GM12891 (cell line): ENCODE results near the gene IREB2.
"Not testable (repeated sequence)": the region's sequence is repeated elsewhere in the genome, so short reads cannot be mapped to it uniquely, and the experiment has no call there.

ENCODE experiments used
- DNase-seq: peaks from one replicate; pipeline ENCODE4 v3.0.0; 2011; ENCODE audit warnings: low spot score; ENCODE audit not compliant: insufficient read length
- FAIRE-seq: peaks from 2 replicates; lab custom pipeline; 2011; peaks lifted over from hg19 to GRCh38; lab: Jason Lieb, UNC
- PAX5 ChIP-seq: IDR thresholded peaks from 2 replicates; pipeline ENCODE4 v1.6.1; 2011; ENCODE audit warnings: low read length, moderate library complexity, mild to moderate bottlenecking; ENCODE audit not compliant: insufficient read depth, severe bottlenecking
- POLR2A ChIP-seq: IDR thresholded peaks from 2 replicates; pipeline ENCODE4 v1.6.1; 2011; ENCODE audit warnings: low read depth, low read length, control low read depth
- POLR2AphosphoS5 ChIP-seq: IDR thresholded peaks from 2 replicates; pipeline ENCODE4 v1.6.1; 2011; ENCODE audit warnings: low read depth, low read length, control low read depth
- POU2F2 ChIP-seq: IDR thresholded peaks from 2 replicates; pipeline ENCODE4 v1.6.1; 2011; ENCODE audit warnings: low read depth, mild to moderate bottlenecking, control low read depth, low read length, moderate library complexity
- SPI1 ChIP-seq: IDR thresholded peaks from 2 replicates; pipeline ENCODE4 v1.6.1; 2011; ENCODE audit warnings: low read depth, low read length, control low read depth
- TAF1 ChIP-seq: IDR thresholded peaks from 2 replicates; pipeline ENCODE4 v1.6.1; 2011; ENCODE audit warnings: low read depth, low read length, control low read depth

IREB2 gene

DNA sequence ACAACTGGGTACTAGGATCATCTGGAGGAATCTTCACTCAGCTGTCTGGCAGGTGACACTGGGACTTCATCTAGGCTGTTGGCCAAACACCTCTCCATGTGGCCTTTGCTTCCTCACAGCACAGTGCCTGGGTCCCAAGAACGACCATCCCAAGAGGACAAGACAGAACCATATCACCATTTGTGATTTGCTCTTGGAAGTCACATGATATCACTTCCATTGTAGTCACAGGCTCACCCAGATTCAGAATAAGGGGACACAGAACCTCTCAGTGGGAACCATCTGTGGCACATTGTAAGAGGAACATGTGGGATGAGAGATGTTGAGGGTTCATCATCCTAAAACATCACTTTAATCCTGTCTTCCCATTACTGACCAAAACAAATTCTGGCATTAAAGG lies 100.3 kb downstream of the IREB2 start:
- DNase-seq (no peak), FAIRE-seq (no peak)
- TF ChIP-seq SPI1 (no peak), POLR2AphosphoS5 (no peak), POU2F2 (no peak), PAX5 (no peak), POLR2A (no peak), TAF1 (no peak)

DNA sequence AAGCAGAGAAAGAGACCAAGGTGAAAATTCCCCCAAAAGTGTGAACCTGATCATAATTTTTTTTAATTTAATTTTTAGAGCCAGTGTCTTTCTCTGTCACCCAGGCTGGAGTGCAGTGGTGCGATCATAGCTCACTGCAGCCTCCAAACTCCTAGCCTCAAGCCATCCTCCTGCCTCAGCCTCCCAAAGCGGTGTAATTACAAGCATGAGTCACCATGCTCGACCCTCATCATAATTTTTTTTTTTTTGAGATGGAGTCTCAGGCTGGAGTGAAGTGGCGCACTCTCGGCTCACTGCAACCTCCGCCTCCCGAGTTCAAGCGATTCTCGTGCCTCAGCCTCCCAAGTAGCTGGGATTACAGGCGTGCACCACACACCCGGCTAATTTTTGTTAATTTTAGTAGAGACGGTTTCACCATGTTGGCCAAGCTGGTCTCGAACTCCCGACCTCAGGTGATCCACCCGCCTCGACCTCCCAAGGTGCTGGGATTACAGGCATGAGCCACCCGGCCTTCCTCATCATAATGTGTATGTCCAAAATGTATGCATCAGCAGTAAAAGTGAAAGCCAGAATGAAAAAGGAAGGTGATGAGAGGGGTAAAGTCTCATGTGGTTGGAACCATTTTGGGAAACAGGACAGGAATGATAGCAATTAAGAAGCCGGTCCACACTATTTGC lies 101.6 kb downstream of the IREB2 start:
- FAIRE-seq, DNase-seq: not testable (repeated sequence)

GRCh38 chr15:78540141-78540870 lies 102.3 kb downstream of the IREB2 start, which contains the start of gene PSMA4:
Gene PSMA4 (plus strand): TSS chr15:78540444. CDS start chr15:78541928, 1,484 bp downstream.
- FAIRE-seq: peak; percentile 93

DNA sequence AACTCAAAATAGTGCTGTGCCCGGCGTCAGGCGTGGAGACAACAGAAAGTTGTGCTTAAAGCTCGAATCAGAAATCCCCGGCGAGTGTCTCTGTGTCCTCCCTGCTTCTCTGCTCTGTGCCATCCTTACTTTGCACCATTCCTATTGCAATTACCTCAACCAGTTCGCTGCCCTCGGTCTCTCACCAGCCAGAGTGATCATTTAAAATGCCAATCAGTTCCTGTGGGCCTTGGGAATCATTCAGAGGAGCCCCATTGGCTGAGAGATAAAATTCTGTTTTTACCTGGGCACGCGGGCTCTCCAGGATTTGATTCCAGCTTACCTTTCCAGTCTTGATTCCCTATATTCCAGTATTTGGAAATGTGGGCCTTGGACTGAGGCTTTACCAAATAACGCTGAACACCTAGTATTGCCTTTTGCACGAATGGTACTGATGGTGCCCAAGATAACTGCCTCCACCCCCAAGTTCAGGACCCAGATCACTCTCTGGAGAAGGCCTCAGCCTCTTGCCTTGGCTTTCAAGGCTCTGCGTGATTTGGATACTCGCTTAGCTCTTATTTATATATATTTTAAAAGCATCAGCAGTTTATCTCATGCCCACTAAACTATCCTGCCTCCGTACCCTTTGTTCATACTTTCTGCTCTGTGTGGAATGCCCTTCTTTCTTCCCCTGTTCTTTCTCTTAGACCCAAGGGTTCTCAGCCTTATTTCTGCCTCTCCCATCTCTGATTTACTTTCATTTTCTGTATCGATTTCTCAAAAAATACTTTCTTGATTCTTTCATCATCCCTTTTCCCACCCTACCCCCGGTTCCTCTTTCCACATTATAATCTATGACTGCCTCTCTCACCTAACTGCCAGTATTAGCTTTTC lies 103.1 kb downstream of the IREB2 start:
- DNase-seq: no peak
- TF ChIP-seq SPI1: peak; percentile 55
- no peak for TF ChIP-seq POLR2A
- no peak for FAIRE-seq

More at GRCh38 chr15:78540141-78540870, 102.3 kb downstream of the IREB2 start, which contains the start of gene PSMA4:
- TF ChIP-seq POLR2AphosphoS5: peak; percentile 83
- peak; percentile 91 for TF ChIP-seq POLR2A
- TF ChIP-seq SPI1: no peak
- peak; percentile 75; the same call in 1 of the 2 replicates for TF ChIP-seq TAF1
- TF ChIP-seq POU2F2: peak; percentile 65; the same call in 1 of the 2 replicates
- no peak for TF ChIP-seq PAX5
- peak; percentile 82 for DNase-seq

- DNase-seq: no peak
- FAIRE-seq: no peak
- no peak for TF ChIP-seq TAF1
- TF ChIP-seq POLR2AphosphoS5: no peak
- no peak for TF ChIP-seq POU2F2
- no peak for TF ChIP-seq SPI1
- TF ChIP-seq PAX5: no peak
- TF ChIP-seq POLR2A: no peak
Measured at GRCh38 chr15:78541744-78542034, 103.7 kb downstream of the IREB2 start.

- FAIRE-seq (no peak), DNase-seq (no peak)
- TF ChIP-seq POU2F2 (no peak), POLR2AphosphoS5 (no peak), SPI1 (no peak), POLR2A (no peak)
Measured at GRCh38 chr15:78542647-78543046, 104.6 kb downstream of the IREB2 start.

DNA sequence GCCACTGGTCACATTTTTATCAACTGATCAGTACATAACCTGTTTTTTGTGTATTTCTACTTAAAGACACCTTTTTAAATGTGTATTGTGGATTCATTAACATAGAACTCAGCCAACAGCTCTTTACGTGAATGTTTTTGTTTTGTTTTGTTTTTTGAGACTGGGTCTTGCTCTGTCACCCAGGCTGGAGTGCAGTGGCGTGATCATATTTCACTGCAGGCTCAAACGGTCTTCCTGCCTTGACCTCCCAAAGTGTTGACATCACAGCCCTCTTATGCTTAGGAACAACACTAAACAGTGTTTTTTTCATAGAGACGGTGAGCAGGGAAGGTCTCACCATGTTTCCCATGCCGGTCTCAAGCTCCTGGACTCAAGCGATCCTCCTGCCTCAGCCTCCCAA lies 112.2 kb downstream of the IREB2 start:
- DNase-seq: no peak
- FAIRE-seq: no peak
- TF ChIP-seq PAX5 (no peak), TAF1 (no peak), POLR2A (no peak), POU2F2 (no peak), SPI1 (no peak), POLR2AphosphoS5 (no peak; the same call in 1 of the 2 replicates)

DNA sequence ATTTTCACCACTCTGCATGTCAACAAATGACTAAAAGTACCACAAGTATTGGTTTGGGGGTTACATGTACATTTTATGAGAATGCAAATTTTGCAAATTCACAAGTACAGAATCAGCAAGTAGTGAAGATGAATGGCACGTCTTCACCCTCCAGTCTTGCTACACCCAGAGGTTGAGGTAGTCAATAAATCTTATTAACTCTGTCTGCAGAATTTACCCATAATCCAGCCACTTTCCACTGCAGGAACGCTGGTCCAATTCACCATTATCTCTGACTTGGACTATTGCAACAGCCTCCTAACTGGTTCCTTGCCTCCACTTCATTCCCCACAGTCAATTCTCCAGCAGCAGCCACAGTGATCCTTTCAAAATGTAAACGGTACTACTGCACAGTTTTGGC lies 112.8 kb downstream of the IREB2 start:
- no peak for DNase-seq
- peak; percentile 43 for FAIRE-seq
- TF ChIP-seq POU2F2 (no peak), PAX5 (no peak), TAF1 (no peak), POLR2A (no peak), SPI1 (no peak), POLR2AphosphoS5 (no peak)
